HepG2 (cell line): Measurements from ENCODE around the gene ATP6V1C2. TPM values are rescaled to one million over a fixed set of nuclear protein-coding genes. Genes with fewer than 3 reads are reported as not detected.

Experiments used
- BCL6 ChIP-seq: IDR thresholded peaks from 2 replicates; pipeline ENCODE4 v1.6.1; 2016; ENCODE audit warnings: missing genetic modification reagents, missing compliant biosample characterization
- CCAR2 ChIP-seq: fragments of 200-400 bp; formaldehyde crosslinking; optimal IDR thresholded peaks from 2 replicates; pipeline ENCODE3; 2018; ENCODE audit warnings: low read depth, mild to moderate bottlenecking, low read length, moderate library complexity
- DPF2 ChIP-seq: sonication (generic); formaldehyde crosslinking; IDR thresholded peaks from 2 replicates; pipeline ENCODE4 v1.4.0; 2020; ENCODE audit warnings: mild to moderate bottlenecking, low read depth, missing genetic modification reagents, borderline replicate concordance
- EHMT2 ChIP-seq: fragments of 200-600 bp; sonication (generic); IDR thresholded peaks from 2 replicates; pipeline ENCODE4 v1.7.0; 2017; ENCODE audit warnings: antibody characterized with exemption, low read depth, low read length, borderline replicate concordance
- GABPB1 ChIP-seq: IDR thresholded peaks from 2 replicates; pipeline ENCODE4 v1.6.1; 2016; ENCODE audit warnings: mild to moderate bottlenecking, missing genetic modification reagents, moderate library complexity, missing compliant biosample characterization
- HNRNPL ChIP-seq: fragments of 200-400 bp; formaldehyde crosslinking; IDR thresholded peaks from 2 replicates; pipeline ENCODE4 v1.6.1; 2017; ENCODE audit warnings: mild to moderate bottlenecking, low read depth, low read length
- HOXD1 ChIP-seq: sonication (generic); formaldehyde crosslinking; IDR thresholded peaks from 2 replicates; pipeline ENCODE4 v1.5.0; 2020; ENCODE audit warnings: missing genetic modification reagents
- JDP2 ChIP-seq: sonication (generic); formaldehyde crosslinking; IDR thresholded peaks from 2 replicates; pipeline ENCODE4 v1.8.1; 2022; ENCODE audit warnings: missing genetic modification reagents, borderline replicate concordance
- MAFG ChIP-seq: sonication (generic); formaldehyde crosslinking; IDR thresholded peaks from 2 replicates; pipeline ENCODE4 v1.5.1; 2020; ENCODE audit warnings: mild to moderate bottlenecking, missing genetic modification reagents
- MNT ChIP-seq: fragments of 450-650 bp; IDR thresholded peaks from 2 replicates; pipeline ENCODE4 v1.6.1; 2016
- MTF2 ChIP-seq: sonication (generic); formaldehyde crosslinking; IDR thresholded peaks from 2 replicates; pipeline ENCODE4 v1.5.0; 2020; ENCODE audit warnings: missing genetic modification reagents, borderline replicate concordance
- NCOA5 ChIP-seq: sonication (generic); formaldehyde crosslinking; IDR thresholded peaks from 2 replicates; pipeline ENCODE4 v1.4.0; 2020; ENCODE audit warnings: missing genetic modification reagents
- PLRG1 ChIP-seq: fragments of 450-650 bp; conservative IDR thresholded peaks from 2 replicates; pipeline ENCODE4 v1.6.1; 2016
- SOX13 ChIP-seq, 3 experiments: fragments of 450-650 bp in 1 of 3; sonication (generic) in 1 of 3; formaldehyde crosslinking in 1 of 3; IDR thresholded peaks in 2 of 3; conservative IDR thresholded peaks in 1 of 3; 2 replicates each; pipeline versions ENCODE4 v1.5.0 to v1.6.1; 2016 to 2020; ENCODE audit warnings: antibody characterized with exemption in 1 of 3, mild to moderate bottlenecking in 1 of 3, missing compliant biosample characterization in 1 of 3, missing genetic modification reagents in 1 of 3, moderate library complexity in 1 of 3
- TAF1 ChIP-seq: sonication (generic); formaldehyde crosslinking; IDR thresholded peaks from 2 replicates; pipeline ENCODE4 v1.4.0; 2020; ENCODE audit warnings: missing genetic modification reagents
- ZBTB20 ChIP-seq: sonication (generic); formaldehyde crosslinking; IDR thresholded peaks from 2 replicates; pipeline ENCODE4 v1.8.1; 2023; ENCODE audit warnings: missing genetic modification reagents, low read depth, mild to moderate bottlenecking, borderline replicate concordance
- ZC3H4 ChIP-seq: sonication (generic); formaldehyde crosslinking; IDR thresholded peaks from 2 replicates; pipeline ENCODE4 v1.4.0; 2020; ENCODE audit warnings: missing genetic modification reagents, borderline replicate concordance
- ZFP91 ChIP-seq: sonication (generic); formaldehyde crosslinking; IDR thresholded peaks from 2 replicates; pipeline ENCODE4 v1.9.0; 2022; ENCODE audit warnings: missing genetic modification reagents, mild to moderate bottlenecking, borderline replicate concordance
- ZKSCAN1 ChIP-seq: fragments of 150-350 bp; IDR thresholded peaks from 2 replicates; pipeline ENCODE4 v1.6.1; 2014; ENCODE audit warnings: low read length
- ZMYM3 ChIP-seq: sonication (generic); formaldehyde crosslinking; IDR thresholded peaks from 2 replicates; pipeline ENCODE4 v1.5.1; 2020; ENCODE audit warnings: mild to moderate bottlenecking, missing genetic modification reagents
- ZNF296 ChIP-seq: sonication (generic); formaldehyde crosslinking; conservative IDR thresholded peaks from 2 replicates; pipeline ENCODE4 v1.5.0; 2020; ENCODE audit warnings: mild to moderate bottlenecking, missing genetic modification reagents
- ZNF333 ChIP-seq: sonication (generic); formaldehyde crosslinking; IDR thresholded peaks from 2 replicates; pipeline ENCODE4 v1.4.0; 2020; ENCODE audit warnings: mild to moderate bottlenecking, missing genetic modification reagents, borderline replicate concordance
- ZNF451 ChIP-seq: sonication (generic); formaldehyde crosslinking; IDR thresholded peaks from 2 replicates; pipeline ENCODE4 v1.5.0; 2020; ENCODE audit warnings: mild to moderate bottlenecking, missing genetic modification reagents
- ZNF546 ChIP-seq: sonication (generic); formaldehyde crosslinking; conservative IDR thresholded peaks from 2 replicates; pipeline ENCODE4 v1.8.1; 2023; ENCODE audit warnings: mild to moderate bottlenecking, missing genetic modification reagents
- ZNF569 ChIP-seq: sonication (generic); formaldehyde crosslinking; IDR thresholded peaks from 2 replicates; pipeline ENCODE4 v1.5.0; 2020; ENCODE audit warnings: mild to moderate bottlenecking, missing genetic modification reagents, moderate library complexity, borderline replicate concordance
- ZNF766 ChIP-seq: sonication (generic); formaldehyde crosslinking; IDR thresholded peaks from 2 replicates; pipeline ENCODE4 v1.5.0; 2020; ENCODE audit warnings: missing genetic modification reagents, borderline replicate concordance
- polyA plus RNA-seq, 8 experiments: library from polyadenylated mRNA; depleted of rRNA in 3 of 8; stranded (reverse) in 7 of 8; unstranded in 1 of 8; fragments of >200 nt; fragmentation: Illumina TruSeq in 4 of 8; extraction: Trizol in 4 of 8; gene quantifications; 2 replicates each; pipeline versions ENCODE4 v1.2.1 to v1.2.3, GENCODE V29; 2011 to 2016; ENCODE audit warnings: low read depth in 4 of 8, missing spikeins in 1 of 8, mixed read lengths in 1 of 8; ENCODE audit not compliant: insufficient read depth in 1 of 8
- total RNA-seq, 5 experiments: library from RNA; depleted of rRNA; stranded (reverse); fragments of >200 nt; fragmentation: Illumina TruSeq; extraction: Trizol; gene quantifications; 2 replicates each; pipeline ENCODE4 v1.2.3, GENCODE V29; 2016; ENCODE audit warnings: low read depth in 1 of 5
- TF ChIP-seq, protein P1 (sequence below): sonication (generic); formaldehyde crosslinking; IDR thresholded peaks from 2 replicates; pipeline ENCODE4 v1.4.0; 2020; ENCODE audit warnings: missing genetic modification reagents, mild to moderate bottlenecking, borderline replicate concordance

ATP6V1C2 gene
- total and polyA plus RNA-seq, 2 of the 13 experiments (the other 11 are each of a cell fraction or from before 2014, with no cell fraction given), result 0.04 to 0.29 TPM

- TF ChIP-seq, protein P1, sequence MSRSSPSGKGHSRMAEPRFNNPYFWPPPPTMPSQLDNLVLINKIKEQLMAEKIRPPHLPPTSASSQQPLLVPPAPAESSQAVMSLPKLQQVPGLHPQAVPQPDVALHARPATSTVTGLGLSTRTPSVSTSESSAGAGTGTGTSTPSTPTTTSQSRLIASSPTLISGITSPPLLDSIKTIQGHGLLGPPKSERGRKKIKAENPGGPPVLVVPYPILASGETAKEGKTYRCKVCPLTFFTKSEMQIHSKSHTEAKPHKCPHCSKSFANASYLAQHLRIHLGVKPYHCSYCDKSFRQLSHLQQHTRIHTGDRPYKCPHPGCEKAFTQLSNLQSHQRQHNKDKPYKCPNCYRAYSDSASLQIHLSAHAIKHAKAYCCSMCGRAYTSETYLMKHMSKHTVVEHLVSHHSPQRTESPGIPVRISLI, result no peak
- TF ChIP-seq ZNF333 (peak; percentile 66; the same call in 1 of the 2 replicates), NCOA5 (CRISPR knock-in tag) (no peak), ZNF451 (CRISPR knock-in tag) (no peak), CCAR2 (no peak), BCL6 (CRISPR knock-in tag) (no peak), ZKSCAN1 (no peak), ZMYM3 (CRISPR knock-in tag) (peak; percentile 35; the same call in 1 of the 2 replicates), ZNF569 (CRISPR knock-in tag) (no peak), MTF2 (no peak), ZBTB20 (no peak), GABPB1 (CRISPR knock-in tag) (no peak), TAF1 (peak; percentile 37; the same call in 1 of the 2 replicates), EHMT2 (no peak), ZFP91 (peak; percentile 35; the same call in 1 of the 2 replicates), PLRG1 (no peak), SOX13 (IDR thresholded peaks at IDR 0.05) (no peak), SOX13 (CRISPR knock-in tag; conservative IDR thresholded peaks at IDR 0.05 in 1 of 2, IDR thresholded peaks at IDR 0.05 in 1 of 2) (no peak), ZNF766 (CRISPR knock-in tag) (no peak), MAFG (CRISPR knock-in tag) (no peak), ZNF296 (CRISPR knock-in tag) (no peak), HNRNPL (no peak), ZNF546 (CRISPR knock-in tag) (no peak), MNT (no peak), JDP2 (no peak), DPF2 (CRISPR knock-in tag) (no peak), ZC3H4 (CRISPR knock-in tag) (no peak), HOXD1 (no peak)
Observed at GRCh38 chr2:10814571-10815331, 93.3 kb downstream of the ATP6V1C2 start (continued).
